Measurements from ENCODE around the gene TTC24.

DNA sequence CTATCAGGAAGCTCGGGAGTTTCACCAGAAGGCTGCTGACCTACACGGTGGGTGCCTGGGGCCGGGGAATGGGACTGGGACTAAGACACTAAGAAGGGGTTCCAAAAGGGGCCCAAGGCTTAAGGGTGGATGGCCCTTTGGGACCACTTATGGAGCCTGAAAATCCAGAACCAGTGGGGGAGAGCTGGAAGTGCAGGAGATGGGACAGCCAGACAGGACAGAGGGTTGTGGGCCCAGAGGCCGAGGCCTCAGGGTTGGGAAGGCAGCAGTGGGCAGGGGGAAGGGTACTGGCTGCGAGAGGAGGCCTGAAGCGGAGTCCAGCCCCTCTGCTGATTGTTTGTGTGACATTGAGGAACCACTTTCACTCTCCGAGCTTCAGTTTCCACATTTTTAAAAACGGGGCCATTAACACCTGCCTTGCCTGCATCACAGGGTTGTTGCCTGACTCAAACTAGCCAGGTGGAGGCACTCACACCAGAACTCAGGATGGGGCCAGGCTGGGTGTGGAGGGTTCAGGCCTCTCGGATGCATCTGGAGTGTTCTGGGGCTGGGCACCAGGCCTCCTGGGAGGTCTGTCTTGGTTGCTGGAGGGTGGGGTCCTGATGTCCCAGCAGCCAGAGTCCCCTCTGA is 3.0 kb downstream of the TTC24 start:
- TF ChIP-seq POLR2AphosphoS5 (IDR thresholded peaks at IDR 0.05) (no peak), EZH2 (IDR thresholded peaks at IDR 0.05; ENCODE audit: borderline replicate concordance, insufficient read depth, low read length, poor library complexity, severe bottlenecking) (no peak)
- TF ChIP-seq, protein P1, sequence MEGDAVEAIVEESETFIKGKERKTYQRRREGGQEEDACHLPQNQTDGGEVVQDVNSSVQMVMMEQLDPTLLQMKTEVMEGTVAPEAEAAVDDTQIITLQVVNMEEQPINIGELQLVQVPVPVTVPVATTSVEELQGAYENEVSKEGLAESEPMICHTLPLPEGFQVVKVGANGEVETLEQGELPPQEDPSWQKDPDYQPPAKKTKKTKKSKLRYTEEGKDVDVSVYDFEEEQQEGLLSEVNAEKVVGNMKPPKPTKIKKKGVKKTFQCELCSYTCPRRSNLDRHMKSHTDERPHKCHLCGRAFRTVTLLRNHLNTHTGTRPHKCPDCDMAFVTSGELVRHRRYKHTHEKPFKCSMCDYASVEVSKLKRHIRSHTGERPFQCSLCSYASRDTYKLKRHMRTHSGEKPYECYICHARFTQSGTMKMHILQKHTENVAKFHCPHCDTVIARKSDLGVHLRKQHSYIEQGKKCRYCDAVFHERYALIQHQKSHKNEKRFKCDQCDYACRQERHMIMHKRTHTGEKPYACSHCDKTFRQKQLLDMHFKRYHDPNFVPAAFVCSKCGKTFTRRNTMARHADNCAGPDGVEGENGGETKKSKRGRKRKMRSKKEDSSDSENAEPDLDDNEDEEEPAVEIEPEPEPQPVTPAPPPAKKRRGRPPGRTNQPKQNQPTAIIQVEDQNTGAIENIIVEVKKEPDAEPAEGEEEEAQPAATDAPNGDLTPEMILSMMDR (IDR thresholded peaks at IDR 0.05; ENCODE audit: poor library complexity, severe bottlenecking): no peak
- TF ChIP-seq, protein P2, sequence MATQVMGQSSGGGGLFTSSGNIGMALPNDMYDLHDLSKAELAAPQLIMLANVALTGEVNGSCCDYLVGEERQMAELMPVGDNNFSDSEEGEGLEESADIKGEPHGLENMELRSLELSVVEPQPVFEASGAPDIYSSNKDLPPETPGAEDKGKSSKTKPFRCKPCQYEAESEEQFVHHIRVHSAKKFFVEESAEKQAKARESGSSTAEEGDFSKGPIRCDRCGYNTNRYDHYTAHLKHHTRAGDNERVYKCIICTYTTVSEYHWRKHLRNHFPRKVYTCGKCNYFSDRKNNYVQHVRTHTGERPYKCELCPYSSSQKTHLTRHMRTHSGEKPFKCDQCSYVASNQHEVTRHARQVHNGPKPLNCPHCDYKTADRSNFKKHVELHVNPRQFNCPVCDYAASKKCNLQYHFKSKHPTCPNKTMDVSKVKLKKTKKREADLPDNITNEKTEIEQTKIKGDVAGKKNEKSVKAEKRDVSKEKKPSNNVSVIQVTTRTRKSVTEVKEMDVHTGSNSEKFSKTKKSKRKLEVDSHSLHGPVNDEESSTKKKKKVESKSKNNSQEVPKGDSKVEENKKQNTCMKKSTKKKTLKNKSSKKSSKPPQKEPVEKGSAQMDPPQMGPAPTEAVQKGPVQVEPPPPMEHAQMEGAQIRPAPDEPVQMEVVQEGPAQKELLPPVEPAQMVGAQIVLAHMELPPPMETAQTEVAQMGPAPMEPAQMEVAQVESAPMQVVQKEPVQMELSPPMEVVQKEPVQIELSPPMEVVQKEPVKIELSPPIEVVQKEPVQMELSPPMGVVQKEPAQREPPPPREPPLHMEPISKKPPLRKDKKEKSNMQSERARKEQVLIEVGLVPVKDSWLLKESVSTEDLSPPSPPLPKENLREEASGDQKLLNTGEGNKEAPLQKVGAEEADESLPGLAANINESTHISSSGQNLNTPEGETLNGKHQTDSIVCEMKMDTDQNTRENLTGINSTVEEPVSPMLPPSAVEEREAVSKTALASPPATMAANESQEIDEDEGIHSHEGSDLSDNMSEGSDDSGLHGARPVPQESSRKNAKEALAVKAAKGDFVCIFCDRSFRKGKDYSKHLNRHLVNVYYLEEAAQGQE (IDR thresholded peaks at IDR 0.05; ENCODE audit: borderline replicate concordance): no peak

Measured in neural cell (in vitro differentiated cells).